Chondrocyte (in vitro differentiated cells): Measurements from ENCODE around the gene SCAPER. TPM values are rescaled to one million over a fixed set of nuclear protein-coding genes. Genes with fewer than 3 reads are reported as not detected.
"Not testable (repeated sequence)": the region's sequence is repeated elsewhere in the genome, so short reads cannot be mapped to it uniquely, and the experiment has no call there.

Experiments used
- DNase-seq: peaks from one replicate; pipeline ENCODE4 v3.0.0; 2021; ENCODE audit warnings: mixed read lengths, low spot score
- H3K27ac Mint-ChIP-seq: one replicate; pipeline ENCODE4 v1.8.0; 2021; ENCODE audit warnings: mild to moderate bottlenecking, moderate library complexity, mixed read lengths; ENCODE audit not compliant: unreplicated experiment
- H3K27me3 Mint-ChIP-seq: 2 replicates; pipeline ENCODE4 v1.8.0; 2021; ENCODE audit warnings: low read depth, mixed read lengths
- H3K36me3 Mint-ChIP-seq: 2 replicates; pipeline ENCODE4 v1.8.0; 2021; ENCODE audit warnings: low read depth, mixed read lengths
- H3K4me1 Mint-ChIP-seq: 2 replicates; pipeline ENCODE4 v1.8.0; 2021; ENCODE audit warnings: low read depth, mild to moderate bottlenecking, mixed read lengths
- H3K4me3 Mint-ChIP-seq: one replicate; pipeline ENCODE4 v1.8.0; 2021; ENCODE audit warnings: mild to moderate bottlenecking, moderate library complexity, mixed read lengths; ENCODE audit not compliant: unreplicated experiment
- H3K9me3 Mint-ChIP-seq: 2 replicates; pipeline ENCODE4 v1.8.0; 2021; ENCODE audit warnings: low read depth, mixed read lengths
- total RNA-seq: library from RNA; stranded (reverse); gene quantifications from 3 replicates; pipeline ENCODE4 v1.2.1, GENCODE V29; 2021
- TF ChIP-seq, protein P1 (sequence below): fragments of 200-600 bp; sonication (generic); IDR thresholded peaks from 2 replicates; pipeline ENCODE4 v1.5.0; 2021; ENCODE audit warnings: antibody characterized with exemption, mild to moderate bottlenecking, moderate library complexity

The SCAPER gene
- total RNA-seq, 1 donor from 2014 or later, result 17.3 TPM

DNA sequence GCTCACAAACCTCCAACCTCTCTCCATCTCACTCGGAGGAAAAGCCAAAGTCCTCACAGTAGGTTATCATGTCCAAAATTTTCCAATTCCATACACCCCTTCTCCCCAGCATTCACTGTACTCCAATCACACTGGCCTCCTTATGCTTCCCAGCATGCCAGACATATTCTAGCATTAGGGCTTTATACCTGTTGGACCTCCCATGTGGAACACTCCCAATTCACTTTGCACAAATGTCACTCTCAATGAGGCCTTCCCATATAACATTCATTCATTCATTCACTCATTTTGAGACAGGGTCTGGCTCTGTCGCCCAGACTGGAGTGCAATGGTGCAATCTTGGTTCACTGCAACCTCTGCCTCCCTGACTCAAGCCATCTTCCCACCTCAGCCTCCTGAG is 19.9 kb downstream of the SCAPER start:
- Mint-ChIP-seq H3K4me1 (no peaks in the 10 kb centered on the region), H3K27ac (no peak overlapping the region), H3K36me3 (peaks cover 14% of the 10 kb centered on the region), H3K9me3 (peaks cover 6% of the 10 kb centered on the region), H3K27me3 (no peaks in the 10 kb centered on the region), H3K4me3 (no peak overlapping the region)
- TF ChIP-seq, protein P1, sequence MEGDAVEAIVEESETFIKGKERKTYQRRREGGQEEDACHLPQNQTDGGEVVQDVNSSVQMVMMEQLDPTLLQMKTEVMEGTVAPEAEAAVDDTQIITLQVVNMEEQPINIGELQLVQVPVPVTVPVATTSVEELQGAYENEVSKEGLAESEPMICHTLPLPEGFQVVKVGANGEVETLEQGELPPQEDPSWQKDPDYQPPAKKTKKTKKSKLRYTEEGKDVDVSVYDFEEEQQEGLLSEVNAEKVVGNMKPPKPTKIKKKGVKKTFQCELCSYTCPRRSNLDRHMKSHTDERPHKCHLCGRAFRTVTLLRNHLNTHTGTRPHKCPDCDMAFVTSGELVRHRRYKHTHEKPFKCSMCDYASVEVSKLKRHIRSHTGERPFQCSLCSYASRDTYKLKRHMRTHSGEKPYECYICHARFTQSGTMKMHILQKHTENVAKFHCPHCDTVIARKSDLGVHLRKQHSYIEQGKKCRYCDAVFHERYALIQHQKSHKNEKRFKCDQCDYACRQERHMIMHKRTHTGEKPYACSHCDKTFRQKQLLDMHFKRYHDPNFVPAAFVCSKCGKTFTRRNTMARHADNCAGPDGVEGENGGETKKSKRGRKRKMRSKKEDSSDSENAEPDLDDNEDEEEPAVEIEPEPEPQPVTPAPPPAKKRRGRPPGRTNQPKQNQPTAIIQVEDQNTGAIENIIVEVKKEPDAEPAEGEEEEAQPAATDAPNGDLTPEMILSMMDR, result no peak
- DNase-seq, result no peak

DNA sequence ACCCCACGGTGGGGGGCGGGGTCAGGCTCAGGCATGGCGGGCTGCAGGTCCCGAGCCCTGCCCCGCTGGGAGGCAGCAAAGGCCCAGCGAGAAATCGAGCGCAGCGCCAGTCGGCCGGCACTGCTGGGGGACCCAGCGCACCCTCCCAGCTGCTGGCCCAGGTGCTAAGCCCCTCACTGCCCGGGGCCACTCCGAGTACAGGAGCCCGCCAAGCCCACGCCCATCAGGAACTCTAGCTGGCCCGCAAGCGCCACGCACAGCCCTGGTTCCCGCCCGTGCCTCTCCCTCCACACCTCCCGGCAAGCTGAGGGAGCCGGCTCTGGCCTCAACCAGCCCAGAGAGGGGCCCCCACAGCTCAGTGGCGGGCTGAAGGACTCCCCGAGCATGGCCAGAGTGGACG is 29.2 kb downstream of the SCAPER start:
- Mint-ChIP-seq H3K9me3 (no peaks in the 10 kb centered on the region), H3K27ac (no peak overlapping the region), H3K36me3 (peaks cover 1% of the 10 kb centered on the region), H3K4me1 (peaks cover 6% of the 10 kb centered on the region), H3K27me3 (no peaks in the 10 kb centered on the region), H3K4me3 (no peak overlapping the region)
- DNase-seq, result no peak
- TF ChIP-seq, protein P1, result no peak

- not testable (repeated sequence) for DNase-seq, H3K27me3 Mint-ChIP-seq, H3K27ac Mint-ChIP-seq
These were observed 32.1 kb downstream of the SCAPER start for GRCh38 chr15:76873066-76873465.

GRCh38 chr15:76871930-76872329 is 33.2 kb downstream of the SCAPER start:
- no peaks in the 10 kb centered on the region for H3K27me3 Mint-ChIP-seq
- H3K4me1 Mint-ChIP-seq, result peaks cover 6% of the 10 kb centered on the region
- peaks cover 1% of the 10 kb centered on the region for H3K36me3 Mint-ChIP-seq
- TF ChIP-seq, protein P1, result no peak
- H3K4me3 Mint-ChIP-seq, result no peak overlapping the region
- no peaks in the 10 kb centered on the region for H3K9me3 Mint-ChIP-seq
- peak overlapping the region; percentile 34 for H3K27ac Mint-ChIP-seq
- DNase-seq, result no peak

More at GRCh38 chr15:76873066-76873465, 32.1 kb downstream of the SCAPER start:
- H3K36me3 Mint-ChIP-seq, H3K9me3 Mint-ChIP-seq, H3K4me1 Mint-ChIP-seq, H3K4me3 Mint-ChIP-seq: not testable (repeated sequence)

DNA sequence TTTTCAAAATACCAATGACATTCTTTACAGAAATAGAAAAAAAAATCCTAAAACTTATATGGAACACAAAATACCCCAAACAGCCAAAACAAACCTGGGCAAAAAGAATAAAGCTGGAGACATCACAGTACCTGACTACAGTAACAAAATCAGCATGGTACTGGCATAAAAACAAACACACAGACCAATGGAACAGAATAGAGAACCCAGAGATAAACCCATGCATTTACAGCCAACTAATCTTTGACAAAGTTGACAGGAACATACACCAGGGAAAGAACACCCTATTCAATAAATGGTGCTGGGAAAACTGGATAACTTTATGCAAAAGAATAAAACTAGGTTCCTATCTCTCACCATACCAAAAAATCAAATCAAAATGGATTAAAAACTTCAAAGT is 36.4 kb downstream of the SCAPER start:
- H3K9me3 Mint-ChIP-seq, result no peaks in the 10 kb centered on the region
- TF ChIP-seq, protein P1, result no peak
- no peak for DNase-seq
- no peaks in the 10 kb centered on the region for H3K36me3 Mint-ChIP-seq
- peaks cover 8% of the 10 kb centered on the region for H3K4me1 Mint-ChIP-seq
- no peaks in the 10 kb centered on the region for H3K27me3 Mint-ChIP-seq
- H3K4me3 Mint-ChIP-seq, result no peak overlapping the region
- H3K27ac Mint-ChIP-seq, result no peak overlapping the region

DNA sequence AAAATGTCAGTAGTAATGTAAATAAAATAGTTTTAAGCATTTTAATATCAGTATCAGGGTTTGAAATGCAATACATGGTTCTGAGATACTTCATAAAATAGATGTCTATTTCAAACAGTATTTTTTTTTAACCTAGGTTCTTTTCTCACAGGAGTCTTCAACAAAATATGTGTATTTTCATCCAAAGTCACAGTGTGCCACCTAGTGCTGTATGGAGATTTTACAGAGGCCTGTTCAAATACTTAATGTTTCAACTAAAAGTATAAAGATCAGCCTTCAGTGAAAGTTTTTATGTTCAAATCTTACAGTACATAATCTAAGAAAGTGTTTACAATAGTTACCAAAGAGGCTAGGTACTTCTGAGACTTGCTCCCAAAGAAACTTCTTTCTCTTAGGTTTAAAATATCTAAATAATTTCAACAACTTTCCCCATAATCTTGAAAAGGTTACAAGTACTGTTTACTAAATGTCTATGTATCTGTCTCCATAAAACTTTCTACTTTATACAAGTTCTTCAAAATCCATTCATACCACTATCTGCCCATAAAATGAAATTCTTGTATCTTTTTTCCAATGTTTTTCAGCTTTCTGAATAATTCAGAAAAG is 38.3 kb downstream of the SCAPER start:
- no peak for DNase-seq
- Mint-ChIP-seq H3K36me3 (no peaks in the 10 kb centered on the region), H3K4me3 (no peak overlapping the region), H3K4me1 (peaks cover 3% of the 10 kb centered on the region), H3K27ac (no peak overlapping the region), H3K9me3 (no peaks in the 10 kb centered on the region), H3K27me3 (no peaks in the 10 kb centered on the region)
- TF ChIP-seq, protein P1, result peak; percentile 89
